SK-N-SH (cell line): ENCODE measurements around the gene TSC22D1.

Experiments
- EZH2phosphoT487 ChIP-seq: fragments of 200-600 bp; sonication (generic); IDR thresholded peaks from 2 replicates; pipeline ENCODE4 v1.6.1; 2017; ENCODE audit warnings: low read depth, mixed run types, mild to moderate bottlenecking, antibody characterized with exemption, moderate library complexity, borderline replicate concordance
- MAX ChIP-seq: IDR thresholded peaks from 2 replicates; pipeline ENCODE4 v1.4.0; 2012; ENCODE audit warnings: low read depth
- MEF2A ChIP-seq: IDR thresholded peaks from 2 replicates; pipeline ENCODE4 v1.4.0; 2012; ENCODE audit warnings: low read depth, borderline replicate concordance
- MXI1 ChIP-seq: IDR thresholded peaks from 2 replicates; pipeline ENCODE4 v1.6.1; 2012; ENCODE audit warnings: mild to moderate bottlenecking, low read depth, low read length, improper control_type of control experiment
- NFIC ChIP-seq: IDR thresholded peaks from 2 replicates; pipeline ENCODE4 v1.4.0; 2012; ENCODE audit warnings: borderline replicate concordance
- POLR2AphosphoS5 ChIP-seq: IDR thresholded peaks from 2 replicates; pipeline ENCODE4 v1.6.1; 2012; ENCODE audit warnings: low read depth, low read length
- RAD21 ChIP-seq: IDR thresholded peaks from 2 replicates; pipeline ENCODE4 v1.6.1; 2012; ENCODE audit warnings: mild to moderate bottlenecking, low read length
- RCOR1 ChIP-seq: fragments of 150-350 bp; IDR thresholded peaks from 2 replicates; pipeline ENCODE4 v1.6.1; 2017; ENCODE audit warnings: antibody characterized with exemption, low read length
- SMC3 ChIP-seq: IDR thresholded peaks from 2 replicates; pipeline ENCODE4 v1.6.1; 2012; ENCODE audit warnings: low read depth, low read length, improper control_type of control experiment
- TAF1 ChIP-seq: IDR thresholded peaks from 2 replicates; pipeline ENCODE4 v1.6.1; 2012; ENCODE audit warnings: low read depth, mild to moderate bottlenecking, low read length, moderate library complexity, borderline replicate concordance
- YY1 ChIP-seq: IDR thresholded peaks from 2 replicates; pipeline ENCODE4 v1.4.0; 2012; ENCODE audit warnings: low read depth, mild to moderate bottlenecking
- TF ChIP-seq, protein P1 (sequence below): IDR thresholded peaks from 2 replicates; pipeline ENCODE4 v1.6.1; 2012; ENCODE audit warnings: mild to moderate bottlenecking, low read depth, low read length, moderate library complexity
- TF ChIP-seq, protein P2 (sequence below): fragments of 200-600 bp; sonication (generic); IDR thresholded peaks from 2 replicates; pipeline ENCODE4 v1.6.1; 2017; ENCODE audit warnings: antibody characterized with exemption, mild to moderate bottlenecking, moderate library complexity

GRCh38 chr13:44423824-44424223 lies 152.3 kb downstream of the TSC22D1 start:
- TF ChIP-seq SMC3, result no peak
- TF ChIP-seq, protein P1, sequence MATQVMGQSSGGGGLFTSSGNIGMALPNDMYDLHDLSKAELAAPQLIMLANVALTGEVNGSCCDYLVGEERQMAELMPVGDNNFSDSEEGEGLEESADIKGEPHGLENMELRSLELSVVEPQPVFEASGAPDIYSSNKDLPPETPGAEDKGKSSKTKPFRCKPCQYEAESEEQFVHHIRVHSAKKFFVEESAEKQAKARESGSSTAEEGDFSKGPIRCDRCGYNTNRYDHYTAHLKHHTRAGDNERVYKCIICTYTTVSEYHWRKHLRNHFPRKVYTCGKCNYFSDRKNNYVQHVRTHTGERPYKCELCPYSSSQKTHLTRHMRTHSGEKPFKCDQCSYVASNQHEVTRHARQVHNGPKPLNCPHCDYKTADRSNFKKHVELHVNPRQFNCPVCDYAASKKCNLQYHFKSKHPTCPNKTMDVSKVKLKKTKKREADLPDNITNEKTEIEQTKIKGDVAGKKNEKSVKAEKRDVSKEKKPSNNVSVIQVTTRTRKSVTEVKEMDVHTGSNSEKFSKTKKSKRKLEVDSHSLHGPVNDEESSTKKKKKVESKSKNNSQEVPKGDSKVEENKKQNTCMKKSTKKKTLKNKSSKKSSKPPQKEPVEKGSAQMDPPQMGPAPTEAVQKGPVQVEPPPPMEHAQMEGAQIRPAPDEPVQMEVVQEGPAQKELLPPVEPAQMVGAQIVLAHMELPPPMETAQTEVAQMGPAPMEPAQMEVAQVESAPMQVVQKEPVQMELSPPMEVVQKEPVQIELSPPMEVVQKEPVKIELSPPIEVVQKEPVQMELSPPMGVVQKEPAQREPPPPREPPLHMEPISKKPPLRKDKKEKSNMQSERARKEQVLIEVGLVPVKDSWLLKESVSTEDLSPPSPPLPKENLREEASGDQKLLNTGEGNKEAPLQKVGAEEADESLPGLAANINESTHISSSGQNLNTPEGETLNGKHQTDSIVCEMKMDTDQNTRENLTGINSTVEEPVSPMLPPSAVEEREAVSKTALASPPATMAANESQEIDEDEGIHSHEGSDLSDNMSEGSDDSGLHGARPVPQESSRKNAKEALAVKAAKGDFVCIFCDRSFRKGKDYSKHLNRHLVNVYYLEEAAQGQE, result no peak
- TF ChIP-seq, protein P2, sequence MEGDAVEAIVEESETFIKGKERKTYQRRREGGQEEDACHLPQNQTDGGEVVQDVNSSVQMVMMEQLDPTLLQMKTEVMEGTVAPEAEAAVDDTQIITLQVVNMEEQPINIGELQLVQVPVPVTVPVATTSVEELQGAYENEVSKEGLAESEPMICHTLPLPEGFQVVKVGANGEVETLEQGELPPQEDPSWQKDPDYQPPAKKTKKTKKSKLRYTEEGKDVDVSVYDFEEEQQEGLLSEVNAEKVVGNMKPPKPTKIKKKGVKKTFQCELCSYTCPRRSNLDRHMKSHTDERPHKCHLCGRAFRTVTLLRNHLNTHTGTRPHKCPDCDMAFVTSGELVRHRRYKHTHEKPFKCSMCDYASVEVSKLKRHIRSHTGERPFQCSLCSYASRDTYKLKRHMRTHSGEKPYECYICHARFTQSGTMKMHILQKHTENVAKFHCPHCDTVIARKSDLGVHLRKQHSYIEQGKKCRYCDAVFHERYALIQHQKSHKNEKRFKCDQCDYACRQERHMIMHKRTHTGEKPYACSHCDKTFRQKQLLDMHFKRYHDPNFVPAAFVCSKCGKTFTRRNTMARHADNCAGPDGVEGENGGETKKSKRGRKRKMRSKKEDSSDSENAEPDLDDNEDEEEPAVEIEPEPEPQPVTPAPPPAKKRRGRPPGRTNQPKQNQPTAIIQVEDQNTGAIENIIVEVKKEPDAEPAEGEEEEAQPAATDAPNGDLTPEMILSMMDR, result no peak
- TF ChIP-seq NFIC, result no peak
- TF ChIP-seq TAF1, result no peak
- no peak for TF ChIP-seq POLR2AphosphoS5
- no peak for TF ChIP-seq MEF2A
- no peak for TF ChIP-seq RAD21
- TF ChIP-seq YY1, result no peak
- TF ChIP-seq EZH2phosphoT487, result no peak
- TF ChIP-seq MXI1, result no peak
- TF ChIP-seq RCOR1, result no peak
- TF ChIP-seq MAX, result no peak
